Cortex of kidney (tissue), 1 donor: ENCODE data around the gene STOX2.

ENCODE experiments used
- DNase-seq: peaks from one replicate; lab custom pipeline; 2025; lab: John Stamatoyannopoulos, UW

STOX2 gene

DNA sequence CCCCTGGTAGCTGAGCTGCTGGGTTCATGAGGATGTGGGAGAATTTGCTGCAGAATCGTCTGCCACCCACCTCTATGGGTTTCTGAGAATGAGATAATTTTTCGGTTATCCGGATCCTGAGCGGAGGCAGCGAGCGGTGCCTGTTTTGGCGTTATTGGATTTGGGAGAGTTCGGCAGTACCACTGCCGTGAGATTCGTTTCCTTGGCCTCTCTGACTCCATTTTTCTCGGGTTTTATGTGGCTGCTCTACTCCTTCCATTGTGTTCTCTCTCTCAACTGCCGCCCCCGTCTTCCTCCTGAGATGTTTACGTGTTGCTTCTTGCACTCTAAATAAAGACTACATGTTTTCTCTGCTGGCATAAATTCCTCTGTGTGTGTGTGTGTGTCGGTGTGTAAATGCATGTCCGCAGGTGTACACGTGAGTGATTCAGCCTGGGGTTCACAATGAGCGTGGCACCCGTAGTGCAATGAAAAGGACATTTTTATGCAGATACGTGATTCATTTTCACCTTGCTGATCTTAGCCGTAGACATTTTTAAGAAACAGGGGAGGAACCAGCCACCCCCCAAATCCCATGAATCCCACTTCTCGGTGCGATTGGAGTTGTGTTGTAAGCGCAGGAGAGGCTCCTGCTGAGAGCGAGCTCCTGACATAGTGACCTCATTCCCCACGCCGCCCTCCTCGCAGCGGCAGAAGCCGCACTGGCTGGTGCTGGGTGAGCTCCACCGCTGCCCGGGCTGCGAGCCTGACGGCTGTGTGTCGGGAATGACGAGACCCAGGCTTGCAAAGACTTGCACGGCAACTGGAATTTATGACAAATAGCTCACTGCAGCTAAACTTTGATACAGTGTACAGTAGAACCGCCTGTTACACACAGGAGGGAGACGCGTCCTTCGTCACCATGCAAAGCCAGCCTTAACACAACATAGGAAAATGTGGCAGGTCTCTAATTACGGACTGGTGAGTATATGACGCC is 82.2 kb downstream of the STOX2 start:
- DNase-seq = peak; percentile 7

DNA sequence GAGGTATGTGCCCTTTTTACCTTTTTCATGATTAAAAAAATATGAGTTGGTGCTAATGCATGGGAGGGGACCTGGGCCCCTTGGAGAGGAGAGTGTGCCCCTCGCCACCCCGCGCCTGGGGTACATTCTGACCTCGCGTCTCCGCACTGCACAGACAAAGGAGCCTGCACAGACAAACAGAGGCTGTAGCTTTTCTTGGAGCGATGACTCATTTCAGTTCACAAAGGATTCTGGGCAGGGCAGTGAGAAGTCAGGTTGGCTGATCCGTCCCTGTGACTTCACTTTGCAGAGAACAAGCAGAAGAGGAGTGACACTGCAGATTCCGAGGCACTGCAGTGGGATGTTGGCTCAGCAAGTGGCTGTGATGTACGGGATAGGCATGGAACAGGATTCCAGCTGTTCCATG is 82.9 kb downstream of the STOX2 start:
- no peak for DNase-seq

GRCh38 chr4:183988874-183989273 is 83.8 kb downstream of the STOX2 start:
- DNase-seq = no peak

DNA sequence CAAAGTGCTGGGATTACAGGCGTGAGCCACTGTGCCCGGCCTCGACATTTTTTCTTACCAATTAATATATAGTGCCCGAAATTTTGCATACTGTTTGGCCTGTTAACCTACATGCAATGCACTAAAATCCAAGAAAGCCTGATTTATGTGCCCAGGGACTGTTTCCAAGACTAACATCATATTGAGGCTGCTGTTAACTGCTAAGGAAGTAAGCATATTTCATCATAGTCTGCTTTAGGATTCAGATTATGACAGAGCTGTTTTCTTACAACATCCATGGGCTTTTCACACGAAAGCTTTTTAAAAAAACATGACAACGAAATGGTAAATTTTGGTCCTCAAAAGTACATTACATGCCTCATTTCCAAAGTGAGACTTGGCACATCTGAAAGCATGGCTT is 84.4 kb downstream of the STOX2 start:
- no peak for DNase-seq

- no peak for DNase-seq
These were observed 84.8 kb downstream of the STOX2 start for GRCh38 chr4:183989931-183990330.

- DNase-seq = no peak
These were observed 88.6 kb downstream of the STOX2 start for GRCh38 chr4:183993676-183994075.

DNA sequence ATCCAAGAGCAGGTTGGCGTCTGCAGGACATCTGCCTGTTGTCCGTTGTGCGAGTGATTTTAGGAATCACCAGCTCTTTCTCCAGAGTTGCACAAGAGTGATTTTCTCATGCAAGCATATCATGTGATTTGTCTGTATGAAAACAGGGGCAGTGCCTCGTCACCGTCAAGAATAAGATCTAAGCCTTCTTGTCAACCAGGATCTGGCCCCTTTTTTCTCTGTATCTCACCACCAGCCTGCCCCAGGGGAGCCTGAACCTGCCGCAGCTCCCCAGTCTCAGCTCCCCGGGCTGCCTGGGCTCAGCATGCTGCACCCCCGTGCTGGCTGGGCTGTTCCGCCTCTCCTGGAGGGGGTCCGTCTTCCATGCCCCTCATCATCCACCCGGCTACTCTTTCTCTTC is 90.5 kb downstream of the STOX2 start:
- DNase-seq = no peak

- no peak for DNase-seq
These were observed 91.8 kb downstream of the STOX2 start for GRCh38 chr4:183996868-183997267.

- no peak for DNase-seq
These were observed 94.3 kb downstream of the STOX2 start for GRCh38 chr4:183999435-183999834.

DNA sequence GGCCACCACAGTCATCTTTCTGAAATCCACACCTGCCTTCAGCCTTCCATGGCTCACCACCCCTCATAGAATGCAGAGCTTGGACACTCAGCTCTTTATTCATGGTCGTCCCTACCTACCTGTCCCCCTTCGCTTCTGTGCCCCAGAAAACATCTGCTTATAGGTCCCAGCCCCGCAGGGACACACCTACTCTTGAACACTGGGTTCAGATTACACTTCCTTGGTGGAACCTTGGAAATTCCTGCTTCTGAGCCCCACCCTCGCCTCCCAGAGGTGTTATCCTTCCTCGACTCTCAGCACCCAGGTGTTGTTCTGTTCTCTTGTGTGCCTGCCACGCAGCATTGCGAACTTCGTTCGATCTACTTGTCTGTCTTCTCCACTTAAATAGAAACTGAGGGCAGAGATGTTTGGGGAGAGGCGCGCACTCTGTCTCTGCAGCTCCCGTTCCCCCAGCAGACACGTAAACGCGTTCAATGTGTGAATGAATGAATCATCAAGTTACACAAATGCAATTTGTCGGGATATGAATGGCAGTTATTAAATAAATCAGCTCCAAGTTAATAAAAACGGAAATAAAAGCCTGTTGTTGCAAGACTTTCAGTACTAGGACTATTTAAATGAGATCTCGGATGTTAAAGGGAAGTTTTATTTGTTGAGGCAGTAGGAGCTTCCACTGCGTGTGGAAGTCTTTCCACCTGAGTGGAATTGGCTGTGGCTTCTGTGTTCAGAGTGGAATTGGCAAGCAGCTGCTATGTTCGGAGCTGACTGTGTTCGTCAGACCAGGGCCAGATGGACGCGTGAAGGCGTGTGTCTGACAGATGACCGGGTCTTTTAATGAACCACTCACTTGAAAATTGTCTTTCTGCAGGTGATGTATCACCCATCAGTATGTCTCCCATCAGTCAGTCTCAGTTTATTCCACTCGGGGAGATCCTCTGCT is 95.6 kb downstream of the STOX2 start:
- no peak for DNase-seq

- DNase-seq = no peak
These were observed 98.3 kb downstream of the STOX2 start for GRCh38 chr4:184003433-184003832.

DNA sequence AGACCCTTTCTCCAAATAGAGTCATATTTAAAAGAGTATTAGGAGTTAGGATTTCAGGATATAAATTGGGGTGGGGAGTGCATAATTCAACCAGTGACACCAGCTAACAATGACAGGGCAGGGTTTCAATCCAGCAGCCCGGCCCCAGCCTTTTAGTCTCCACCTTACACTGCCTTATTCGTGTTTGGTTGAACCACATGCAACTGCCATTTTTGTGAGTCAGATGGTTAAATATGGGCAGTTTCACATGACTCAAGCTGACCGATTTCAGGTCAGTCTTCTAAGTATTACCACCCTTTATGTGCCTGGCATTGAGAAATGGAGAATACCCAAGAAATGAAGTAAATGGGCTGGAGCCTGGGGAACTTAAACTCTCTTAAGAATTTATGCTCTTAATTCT is 102.8 kb downstream of the STOX2 start:
- no peak for DNase-seq

DNA sequence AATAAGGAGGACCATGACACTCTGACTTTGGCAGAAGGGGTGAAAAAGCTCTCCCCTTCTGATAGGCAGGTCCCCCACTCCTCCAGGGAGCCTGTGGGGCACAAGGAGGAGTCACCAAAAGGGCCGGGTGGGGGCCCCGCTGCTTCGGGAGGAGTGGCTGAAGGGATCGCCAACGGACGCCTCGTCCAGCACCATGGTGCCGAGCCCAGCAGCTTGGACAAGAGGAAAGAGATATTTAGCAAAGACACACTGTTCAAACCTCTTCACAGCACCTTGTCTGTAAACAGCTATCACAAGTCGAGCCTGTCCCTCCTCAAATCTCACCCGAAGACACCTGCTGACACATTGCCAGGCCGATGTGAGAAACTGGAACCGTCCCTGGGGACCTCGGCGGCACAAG is 105.6 kb downstream of the STOX2 start:
- no peak for DNase-seq

DNA sequence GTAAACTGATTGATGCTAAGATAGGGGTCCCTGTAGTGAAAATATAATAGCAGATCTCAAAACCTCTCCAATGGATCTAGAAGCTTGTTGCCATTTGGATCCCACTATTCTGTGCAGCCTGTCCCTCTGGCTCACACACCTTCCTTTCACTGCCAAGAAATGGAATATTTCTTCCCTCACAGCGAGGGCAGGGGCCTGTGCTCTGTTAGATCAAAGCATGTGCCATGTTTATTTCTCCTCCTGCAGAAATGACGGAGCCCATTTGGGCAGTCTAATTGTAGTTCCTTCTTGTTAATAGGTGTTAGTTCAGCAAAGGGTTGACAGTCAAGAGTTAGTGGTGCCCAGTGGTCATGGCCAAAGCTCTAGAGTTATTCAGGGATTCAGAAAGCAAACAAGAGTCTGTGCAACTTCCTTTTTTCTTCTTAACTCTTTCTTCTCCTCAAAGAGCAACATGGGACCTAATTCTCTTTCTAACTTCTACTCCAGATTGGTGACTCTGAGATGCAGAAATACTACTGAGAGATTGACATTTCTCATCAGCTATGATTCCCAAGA is 106.8 kb downstream of the STOX2 start:
- DNase-seq = no peak

- DNase-seq = no peak
These were observed 107.8 kb downstream of the STOX2 start for GRCh38 chr4:184012937-184013336.

- no peak for DNase-seq
These were observed 109.2 kb downstream of the STOX2 start for GRCh38 chr4:184014301-184014700.

GRCh38 chr4:184016759-184017668 is 111.9 kb downstream of the STOX2 start:
- no peak for DNase-seq

DNA sequence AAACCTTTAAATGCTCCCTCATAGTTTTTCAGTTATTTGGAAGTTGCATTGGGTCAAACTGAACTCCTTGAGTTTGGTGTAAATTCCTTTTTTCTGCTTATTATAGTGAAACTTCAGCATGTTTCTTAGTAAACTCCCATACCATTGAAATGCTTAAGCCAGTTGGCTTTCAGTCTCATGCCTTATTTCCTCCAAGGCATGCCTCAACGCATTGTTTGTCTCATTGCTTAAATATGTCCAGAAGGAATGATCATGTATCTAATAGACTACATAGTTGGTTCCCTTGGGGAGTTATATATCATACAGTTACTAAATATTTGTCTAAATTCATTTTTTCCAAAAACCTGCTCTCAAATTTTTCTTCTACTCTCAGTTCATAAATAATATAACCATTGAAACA is 114.0 kb downstream of the STOX2 start:
- DNase-seq = no peak

- DNase-seq = no peak
These were observed 114.8 kb downstream of the STOX2 start for GRCh38 chr4:184019667-184020623.

DNA sequence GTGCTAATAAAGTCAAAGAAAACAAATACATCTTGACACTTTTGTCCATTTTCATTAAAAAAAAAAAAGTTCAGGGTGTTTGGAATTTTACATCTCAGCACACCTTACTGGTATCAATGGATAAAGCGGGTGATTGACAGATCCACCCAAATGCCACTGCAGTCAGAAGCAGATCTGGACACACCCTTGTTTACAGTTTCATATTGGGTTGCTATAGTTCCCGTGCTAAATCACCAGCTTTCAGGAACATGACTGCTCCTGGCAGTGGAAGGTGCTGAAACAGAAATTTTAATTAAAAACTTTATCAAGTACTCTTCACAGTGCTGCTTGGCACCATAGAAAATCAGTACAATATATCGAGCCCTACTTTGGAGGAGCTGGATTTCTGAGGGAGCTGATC is 116.3 kb downstream of the STOX2 start:
- no peak for DNase-seq
